ENCODE measurements around the gene TMLHE.

DNA sequence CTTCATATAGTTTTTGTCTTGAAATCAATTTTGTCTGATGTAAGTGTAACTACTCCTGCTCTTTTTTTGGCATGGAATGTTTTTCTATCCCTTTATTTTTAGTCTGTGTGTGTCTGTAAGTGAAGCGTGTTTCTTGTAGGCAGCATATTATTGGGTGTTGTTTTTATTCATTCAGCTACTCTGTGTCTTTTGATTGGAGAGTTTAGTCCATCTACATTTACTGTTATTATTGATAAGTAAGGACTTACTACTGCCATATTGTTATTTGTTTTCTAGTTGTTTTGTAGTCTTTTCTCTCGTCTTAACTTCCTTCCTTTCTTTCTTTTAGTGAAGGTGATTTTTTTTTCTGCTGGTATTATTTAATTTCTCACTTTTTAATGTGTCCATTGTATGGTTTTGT, 30.5 kb upstream of the TMLHE start:
- no peak for TF ChIP-seq FOXJ3 (CRISPR knock-in tag; IDR thresholded peaks at IDR 0.05; ENCODE audit: borderline replicate concordance)
- TF ChIP-seq, protein P1, sequence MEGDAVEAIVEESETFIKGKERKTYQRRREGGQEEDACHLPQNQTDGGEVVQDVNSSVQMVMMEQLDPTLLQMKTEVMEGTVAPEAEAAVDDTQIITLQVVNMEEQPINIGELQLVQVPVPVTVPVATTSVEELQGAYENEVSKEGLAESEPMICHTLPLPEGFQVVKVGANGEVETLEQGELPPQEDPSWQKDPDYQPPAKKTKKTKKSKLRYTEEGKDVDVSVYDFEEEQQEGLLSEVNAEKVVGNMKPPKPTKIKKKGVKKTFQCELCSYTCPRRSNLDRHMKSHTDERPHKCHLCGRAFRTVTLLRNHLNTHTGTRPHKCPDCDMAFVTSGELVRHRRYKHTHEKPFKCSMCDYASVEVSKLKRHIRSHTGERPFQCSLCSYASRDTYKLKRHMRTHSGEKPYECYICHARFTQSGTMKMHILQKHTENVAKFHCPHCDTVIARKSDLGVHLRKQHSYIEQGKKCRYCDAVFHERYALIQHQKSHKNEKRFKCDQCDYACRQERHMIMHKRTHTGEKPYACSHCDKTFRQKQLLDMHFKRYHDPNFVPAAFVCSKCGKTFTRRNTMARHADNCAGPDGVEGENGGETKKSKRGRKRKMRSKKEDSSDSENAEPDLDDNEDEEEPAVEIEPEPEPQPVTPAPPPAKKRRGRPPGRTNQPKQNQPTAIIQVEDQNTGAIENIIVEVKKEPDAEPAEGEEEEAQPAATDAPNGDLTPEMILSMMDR (IDR thresholded peaks at IDR 0.05) = no peak
- TF ChIP-seq, protein P2, sequence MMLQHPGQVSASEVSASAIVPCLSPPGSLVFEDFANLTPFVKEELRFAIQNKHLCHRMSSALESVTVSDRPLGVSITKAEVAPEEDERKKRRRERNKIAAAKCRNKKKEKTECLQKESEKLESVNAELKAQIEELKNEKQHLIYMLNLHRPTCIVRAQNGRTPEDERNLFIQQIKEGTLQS (CRISPR knock-in tag; conservative IDR thresholded peaks at IDR 0.05) = no peak
- TF ChIP-seq SMAD3 (CRISPR knock-in tag; IDR thresholded peaks at IDR 0.05; ENCODE audit: borderline replicate concordance) = no peak
- TF ChIP-seq, protein P3, sequence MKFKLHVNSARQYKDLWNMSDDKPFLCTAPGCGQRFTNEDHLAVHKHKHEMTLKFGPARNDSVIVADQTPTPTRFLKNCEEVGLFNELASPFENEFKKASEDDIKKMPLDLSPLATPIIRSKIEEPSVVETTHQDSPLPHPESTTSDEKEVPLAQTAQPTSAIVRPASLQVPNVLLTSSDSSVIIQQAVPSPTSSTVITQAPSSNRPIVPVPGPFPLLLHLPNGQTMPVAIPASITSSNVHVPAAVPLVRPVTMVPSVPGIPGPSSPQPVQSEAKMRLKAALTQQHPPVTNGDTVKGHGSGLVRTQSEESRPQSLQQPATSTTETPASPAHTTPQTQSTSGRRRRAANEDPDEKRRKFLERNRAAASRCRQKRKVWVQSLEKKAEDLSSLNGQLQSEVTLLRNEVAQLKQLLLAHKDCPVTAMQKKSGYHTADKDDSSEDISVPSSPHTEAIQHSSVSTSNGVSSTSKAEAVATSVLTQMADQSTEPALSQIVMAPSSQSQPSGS (CRISPR knock-in tag; IDR thresholded peaks at IDR 0.05; ENCODE audit: borderline replicate concordance, low read depth) = no peak
- TF ChIP-seq, protein P4, sequence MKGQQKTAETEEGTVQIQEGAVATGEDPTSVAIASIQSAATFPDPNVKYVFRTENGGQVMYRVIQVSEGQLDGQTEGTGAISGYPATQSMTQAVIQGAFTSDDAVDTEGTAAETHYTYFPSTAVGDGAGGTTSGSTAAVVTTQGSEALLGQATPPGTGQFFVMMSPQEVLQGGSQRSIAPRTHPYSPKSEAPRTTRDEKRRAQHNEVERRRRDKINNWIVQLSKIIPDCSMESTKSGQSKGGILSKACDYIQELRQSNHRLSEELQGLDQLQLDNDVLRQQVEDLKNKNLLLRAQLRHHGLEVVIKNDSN (CRISPR knock-in tag; IDR thresholded peaks at IDR 0.05) = no peak
- TF ChIP-seq, protein P5, sequence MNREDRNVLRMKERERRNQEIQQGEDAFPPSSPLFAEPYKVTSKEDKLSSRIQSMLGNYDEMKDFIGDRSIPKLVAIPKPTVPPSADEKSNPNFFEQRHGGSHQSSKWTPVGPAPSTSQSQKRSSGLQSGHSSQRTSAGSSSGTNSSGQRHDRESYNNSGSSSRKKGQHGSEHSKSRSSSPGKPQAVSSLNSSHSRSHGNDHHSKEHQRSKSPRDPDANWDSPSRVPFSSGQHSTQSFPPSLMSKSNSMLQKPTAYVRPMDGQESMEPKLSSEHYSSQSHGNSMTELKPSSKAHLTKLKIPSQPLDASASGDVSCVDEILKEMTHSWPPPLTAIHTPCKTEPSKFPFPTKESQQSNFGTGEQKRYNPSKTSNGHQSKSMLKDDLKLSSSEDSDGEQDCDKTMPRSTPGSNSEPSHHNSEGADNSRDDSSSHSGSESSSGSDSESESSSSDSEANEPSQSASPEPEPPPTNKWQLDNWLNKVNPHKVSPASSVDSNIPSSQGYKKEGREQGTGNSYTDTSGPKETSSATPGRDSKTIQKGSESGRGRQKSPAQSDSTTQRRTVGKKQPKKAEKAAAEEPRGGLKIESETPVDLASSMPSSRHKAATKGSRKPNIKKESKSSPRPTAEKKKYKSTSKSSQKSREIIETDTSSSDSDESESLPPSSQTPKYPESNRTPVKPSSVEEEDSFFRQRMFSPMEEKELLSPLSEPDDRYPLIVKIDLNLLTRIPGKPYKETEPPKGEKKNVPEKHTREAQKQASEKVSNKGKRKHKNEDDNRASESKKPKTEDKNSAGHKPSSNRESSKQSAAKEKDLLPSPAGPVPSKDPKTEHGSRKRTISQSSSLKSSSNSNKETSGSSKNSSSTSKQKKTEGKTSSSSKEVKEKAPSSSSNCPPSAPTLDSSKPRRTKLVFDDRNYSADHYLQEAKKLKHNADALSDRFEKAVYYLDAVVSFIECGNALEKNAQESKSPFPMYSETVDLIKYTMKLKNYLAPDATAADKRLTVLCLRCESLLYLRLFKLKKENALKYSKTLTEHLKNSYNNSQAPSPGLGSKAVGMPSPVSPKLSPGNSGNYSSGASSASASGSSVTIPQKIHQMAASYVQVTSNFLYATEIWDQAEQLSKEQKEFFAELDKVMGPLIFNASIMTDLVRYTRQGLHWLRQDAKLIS (CRISPR knock-in tag; IDR thresholded peaks at IDR 0.05; ENCODE audit: borderline replicate concordance) = no peak
